OCI-LY1 (cell line): ENCODE results near the gene PDZRN4.

Source experiments
- H2AFZ ChIP-seq: fragments of 200-600 bp; sonication (generic), shearing (Covaris generic); 2 replicates; pipeline ENCODE4 v1.6.0; 2014; ENCODE audit warnings: antibody characterized with exemption, mild to moderate bottlenecking, low read length
- H3F3A ChIP-seq: fragments of 200-600 bp; sonication (generic), shearing (Covaris generic); 2 replicates; pipeline ENCODE4 v1.6.0; 2014; ENCODE audit warnings: mild to moderate bottlenecking, antibody characterized with exemption, low read length, moderate library complexity; ENCODE audit not compliant: insufficient read depth
- H3K27ac ChIP-seq: fragments of 200-600 bp; sonication (generic); 2 replicates; pipeline ENCODE4 v1.5.1; 2014; ENCODE audit warnings: low read length, mixed run types, mild to moderate bottlenecking, low read depth; ENCODE audit not compliant: poor library complexity, severe bottlenecking
- H3K27me3 ChIP-seq: fragments of 200-600 bp; sonication (generic); 2 replicates; pipeline ENCODE4 v1.6.0; 2014; ENCODE audit warnings: antibody characterized with exemption, mild to moderate bottlenecking, low read length, moderate library complexity; ENCODE audit not compliant: insufficient read depth
- H3K36me3 ChIP-seq: fragments of 200-600 bp; sonication (generic); 2 replicates; pipeline ENCODE4 v1.6.1; 2014; ENCODE audit warnings: mild to moderate bottlenecking, antibody characterized with exemption, low read length, moderate library complexity, mixed read lengths; ENCODE audit not compliant: insufficient read depth
- H3K4me1 ChIP-seq: fragments of 200-600 bp; sonication (generic); 2 replicates; pipeline ENCODE4 v1.5.1; 2014; ENCODE audit warnings: mild to moderate bottlenecking, low read length, moderate library complexity; ENCODE audit not compliant: insufficient read depth, severe bottlenecking
- H3K4me2 ChIP-seq: fragments of 200-600 bp; sonication (generic), shearing (Covaris generic); 2 replicates; pipeline ENCODE4 v1.6.1; 2014; ENCODE audit warnings: low read length
- H3K4me3 ChIP-seq: fragments of 200-600 bp; sonication (generic); 2 replicates; pipeline ENCODE4 v1.5.1; 2014; ENCODE audit warnings: low read length, low read depth, mild to moderate bottlenecking, mixed read lengths; ENCODE audit not compliant: poor library complexity, severe bottlenecking
- H3K79me2 ChIP-seq: fragments of 200-600 bp; shearing (Covaris generic); 2 replicates; pipeline ENCODE4 v1.6.1; 2016; ENCODE audit warnings: mixed run types, low read length, mixed read lengths; ENCODE audit not compliant: insufficient read depth
- H3K9ac ChIP-seq: fragments of 200-600 bp; sonication (generic), shearing (Covaris generic); 2 replicates; pipeline ENCODE4 v1.6.1; 2014; ENCODE audit warnings: mild to moderate bottlenecking, low read length, mixed read lengths
- H3K9me2 ChIP-seq: fragments of 200-600 bp; sonication (generic), shearing (Covaris generic); 2 replicates; pipeline ENCODE4 v1.6.1; 2014; ENCODE audit warnings: low read depth, mild to moderate bottlenecking, low read length, mixed read lengths
- H3K9me3 ChIP-seq: fragments of 200-600 bp; shearing (Covaris generic); 2 replicates; pipeline ENCODE4 v1.6.1; 2014; ENCODE audit warnings: low read length, mixed read lengths
- H4K20me1 ChIP-seq: fragments of 200-600 bp; sonication (generic), shearing (Covaris generic); 2 replicates; pipeline ENCODE4 v1.6.0; 2016; ENCODE audit warnings: mild to moderate bottlenecking, low read length; ENCODE audit not compliant: insufficient read depth
- CTCF ChIP-seq: fragments of 200-600 bp; sonication (generic), shearing (Covaris generic); IDR thresholded peaks from 2 replicates; pipeline ENCODE4 v1.5.1; 2017; ENCODE audit warnings: mild to moderate bottlenecking, antibody characterized with exemption, low read length, moderate library complexity, mixed read lengths
- EZH2 ChIP-seq: fragments of 200-600 bp; sonication (generic), shearing (Covaris generic); IDR thresholded peaks from 2 replicates; pipeline ENCODE4 v1.8.0; 2017; ENCODE audit warnings: borderline replicate concordance, mixed run types, mild to moderate bottlenecking, antibody characterized with exemption, low read length, moderate library complexity, mixed read lengths

The PDZRN4 gene

GRCh38 chr12:41437563-41437962 lies 249.4 kb downstream of the PDZRN4 start:
- Histone ChIP-seq H3K4me1 (no peaks in the 10 kb centered on the region), H3K79me2 (no peaks in the 10 kb centered on the region), H3K9ac (no peak overlapping the region), H3K9me3 (no peaks in the 10 kb centered on the region), H3F3A (no peaks in the 10 kb centered on the region), H3K27me3 (no peaks in the 10 kb centered on the region), H3K4me2 (no peak overlapping the region), H3K4me3 (no peak overlapping the region), H3K27ac (no peak overlapping the region), H3K36me3 (no peaks in the 10 kb centered on the region), H2AFZ (no peak overlapping the region), H3K9me2 (no peaks in the 10 kb centered on the region), H4K20me1 (no peaks in the 10 kb centered on the region)
- TF ChIP-seq EZH2 (no peak), CTCF (no peak)

DNA sequence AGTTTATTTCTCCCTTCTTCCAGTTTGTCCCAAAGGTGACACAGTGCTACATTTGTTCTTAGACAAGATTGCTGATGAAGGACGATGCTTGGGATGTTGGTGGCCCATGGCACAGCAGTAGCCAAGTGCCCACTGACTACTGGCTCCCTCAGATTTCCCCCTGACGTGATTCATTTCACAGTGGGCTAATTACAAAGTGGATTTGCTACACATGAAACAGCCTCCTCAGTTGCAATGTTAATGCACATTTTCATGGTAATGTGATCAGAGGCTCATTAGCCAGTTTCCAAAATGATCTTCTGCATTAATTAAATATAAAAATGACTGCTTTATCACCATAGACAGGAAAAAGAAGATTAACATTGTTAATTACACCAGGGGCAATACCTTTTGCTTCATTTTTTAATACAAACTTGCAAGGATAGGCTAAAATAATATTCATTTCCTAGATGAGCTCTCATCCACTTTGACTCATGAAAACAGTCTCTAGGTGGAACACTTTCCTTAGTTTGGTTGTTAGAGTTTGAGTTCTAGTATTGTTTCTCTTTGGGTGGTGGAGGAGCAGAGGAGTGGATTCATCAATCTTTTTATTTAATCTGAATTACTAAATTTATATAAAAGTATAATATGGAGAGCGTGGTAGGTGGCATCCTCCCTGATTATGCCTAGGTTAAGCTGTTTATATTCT lies 250.9 kb downstream of the PDZRN4 start:
- Histone ChIP-seq H3K79me2 (no peaks in the 10 kb centered on the region), H3F3A (no peaks in the 10 kb centered on the region), H3K27ac (no peak overlapping the region), H3K27me3 (no peaks in the 10 kb centered on the region), H3K9me2 (no peaks in the 10 kb centered on the region), H3K4me3 (no peak overlapping the region), H3K4me1 (no peaks in the 10 kb centered on the region), H3K9ac (no peak overlapping the region), H3K36me3 (no peaks in the 10 kb centered on the region), H3K9me3 (no peaks in the 10 kb centered on the region), H3K4me2 (no peak overlapping the region), H4K20me1 (no peaks in the 10 kb centered on the region), H2AFZ (no peak overlapping the region)
- TF ChIP-seq EZH2 (no peak), CTCF (no peak)

GRCh38 chr12:41439801-41440200 lies 251.7 kb downstream of the PDZRN4 start:
- Histone ChIP-seq H3K27me3 (no peaks in the 10 kb centered on the region), H2AFZ (no peak overlapping the region), H3K9me2 (no peaks in the 10 kb centered on the region), H3K9me3 (no peaks in the 10 kb centered on the region), H3K79me2 (no peaks in the 10 kb centered on the region), H3K4me1 (no peaks in the 10 kb centered on the region), H3K27ac (no peak overlapping the region), H4K20me1 (no peaks in the 10 kb centered on the region), H3K36me3 (no peaks in the 10 kb centered on the region), H3K4me2 (no peak overlapping the region), H3F3A (no peaks in the 10 kb centered on the region), H3K9ac (no peak overlapping the region), H3K4me3 (no peak overlapping the region)
- no peak for TF ChIP-seq EZH2
- no peak for TF ChIP-seq CTCF
